ENCODE data around the gene LAT. TPM values are rescaled to one million over a fixed set of nuclear protein-coding genes. Genes with fewer than 3 reads are reported as not detected.

LAT gene
- total RNA-seq, 2 donors from 2014 or later = 4.5 to 6.1 TPM

- no peaks in the 10 kb centered on the region for H3K27me3 ChIP-seq (ENCODE audit: control insufficient read depth, insufficient read depth, low read length, poor library complexity, severe bottlenecking)
- peak overlapping the region; percentile 86 for H3K4me3 Mint-ChIP-seq
- H3K9me3 Mint-ChIP-seq = no peaks in the 10 kb centered on the region
- H3K27ac Mint-ChIP-seq = peak overlapping the region; percentile 96
- H3K4me1 ChIP-seq (ENCODE audit: control insufficient read depth, insufficient read depth, low read length) = no peaks in the 10 kb centered on the region
- peak; percentile 84 for TF ChIP-seq CTCF (conservative IDR thresholded peaks at IDR 0.05)
- H3K9me3 ChIP-seq (ENCODE audit: control insufficient read depth, low read length) = no peaks in the 10 kb centered on the region
- DNase-seq = peak; percentile 90
- peaks cover 11% of the 10 kb centered on the region for H3K36me3 ChIP-seq (ENCODE audit: control insufficient read depth, insufficient read depth, low read length)
- H3K27me3 Mint-ChIP-seq (ENCODE audit: insufficient read depth) = no peaks in the 10 kb centered on the region
- H3K4me3 ChIP-seq (ENCODE audit: low read length) = peak overlapping the region; percentile 94
- WGBS, 2 experiments (ENCODE audit: insufficient coverage in 1 of 2, insufficient read length in 1 of 2) = 1 to 2% methylated on average over 10 to 17 of the region's 17 CpGs
- peaks cover 7% of the 10 kb centered on the region for H3K36me3 Mint-ChIP-seq (ENCODE audit: low read depth)
- H3K4me1 Mint-ChIP-seq = peaks cover 7% of the 10 kb centered on the region
- peak overlapping the region; percentile 94 for H3K27ac ChIP-seq (ENCODE audit: low read depth, low read length)
- H3K9ac ChIP-seq (ENCODE audit: extremely low read depth, low read length, poor library complexity, severe bottlenecking) = peak overlapping the region; percentile 82
These were observed 10.8 kb upstream of the LAT start for GRCh38 chr16:28974007-28974436.

- peaks cover 10% of the 10 kb centered on the region for H3K36me3 Mint-ChIP-seq (ENCODE audit: low read depth)
- no peak for TF ChIP-seq CTCF (conservative IDR thresholded peaks at IDR 0.05)
These were observed 10.3 kb upstream of the LAT start, which contains the start of gene SPNS1 for GRCh38 chr16:28974437-28975157. Gene SPNS1 (plus strand): TSS chr16:28974778. CDS start chr16:28975152, 374 bp downstream.

DNA sequence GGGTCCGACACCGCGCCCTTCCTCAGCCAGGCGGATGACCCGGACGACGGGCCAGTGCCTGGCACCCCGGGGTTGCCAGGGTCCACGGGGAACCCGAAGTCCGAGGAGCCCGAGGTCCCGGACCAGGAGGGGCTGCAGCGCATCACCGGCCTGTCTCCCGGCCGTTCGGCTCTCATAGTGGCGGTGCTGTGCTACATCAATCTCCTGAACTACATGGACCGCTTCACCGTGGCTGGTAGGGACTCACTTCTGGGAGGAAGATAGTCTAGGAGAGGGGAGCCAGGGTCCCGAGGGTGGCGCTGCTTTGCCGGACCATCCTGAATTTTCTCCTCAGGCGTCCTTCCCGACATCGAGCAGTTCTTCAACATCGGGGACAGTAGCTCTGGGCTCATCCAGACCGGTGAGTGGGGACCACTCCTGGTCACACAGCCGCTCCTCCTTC is 9.7 kb upstream of the LAT start:
- no peaks in the 10 kb centered on the region for H3K4me1 ChIP-seq (ENCODE audit: control insufficient read depth, insufficient read depth, low read length)
- H3K36me3 ChIP-seq (ENCODE audit: control insufficient read depth, insufficient read depth, low read length) = peaks cover 14% of the 10 kb centered on the region
- peak overlapping the region; percentile 94 for H3K4me3 ChIP-seq (ENCODE audit: low read length)
- H3K27me3 Mint-ChIP-seq (ENCODE audit: insufficient read depth) = no peaks in the 10 kb centered on the region
- H3K4me3 Mint-ChIP-seq = peak overlapping the region; percentile 86
- peak overlapping the region; percentile 24 for H3K27ac ChIP-seq (ENCODE audit: low read depth, low read length)
- peak; percentile 50 for DNase-seq
- H3K27me3 ChIP-seq (ENCODE audit: control insufficient read depth, insufficient read depth, low read length, poor library complexity, severe bottlenecking) = no peaks in the 10 kb centered on the region
- TF ChIP-seq CTCF (conservative IDR thresholded peaks at IDR 0.05) = no peak
- H3K4me1 Mint-ChIP-seq = peaks cover 7% of the 10 kb centered on the region
- H3K27ac Mint-ChIP-seq = peak overlapping the region; percentile 96
- H3K9ac ChIP-seq (ENCODE audit: extremely low read depth, low read length, poor library complexity, severe bottlenecking) = peak overlapping the region; percentile 82
- no peaks in the 10 kb centered on the region for H3K9me3 ChIP-seq (ENCODE audit: control insufficient read depth, low read length)
- WGBS, 2 experiments (ENCODE audit: insufficient coverage in 1 of 2, insufficient read length in 1 of 2) = 11 to 13% methylated on average over 25 to 30 of the region's 30 CpGs
- no peaks in the 10 kb centered on the region for H3K9me3 Mint-ChIP-seq
- H3K36me3 Mint-ChIP-seq (ENCODE audit: low read depth) = peaks cover 13% of the 10 kb centered on the region

More at GRCh38 chr16:28974437-28975157, 10.3 kb upstream of the LAT start, which contains the start of gene SPNS1:
- H3K27me3 ChIP-seq (ENCODE audit: control insufficient read depth, insufficient read depth, low read length, poor library complexity, severe bottlenecking) = no peaks in the 10 kb centered on the region
- peak within 1 kb of the TSS; percentile 94 for H3K4me3 ChIP-seq (ENCODE audit: low read length)
- peak within 1 kb of the TSS; percentile 94 for H3K27ac ChIP-seq (ENCODE audit: low read depth, low read length)
- no peaks in the 10 kb centered on the region for H3K27me3 Mint-ChIP-seq (ENCODE audit: insufficient read depth)
- peak; percentile 99 for DNase-seq
- H3K9ac ChIP-seq (ENCODE audit: extremely low read depth, low read length, poor library complexity, severe bottlenecking) = peak within 1 kb of the TSS; percentile 82
- no peaks in the 10 kb centered on the region for H3K9me3 ChIP-seq (ENCODE audit: control insufficient read depth, low read length)
- peaks cover 7% of the 10 kb centered on the region for H3K4me1 Mint-ChIP-seq
- peak within 1 kb of the TSS; percentile 96 for H3K27ac Mint-ChIP-seq
- H3K9me3 Mint-ChIP-seq = no peaks in the 10 kb centered on the region
- H3K4me3 Mint-ChIP-seq = peak within 1 kb of the TSS; percentile 86
- WGBS, 2 experiments (ENCODE audit: insufficient coverage in 1 of 2, insufficient read length in 1 of 2) = 0% methylated on average over 28 to 60 of the region's 60 CpGs
- peaks cover 11% of the 10 kb centered on the region for H3K36me3 ChIP-seq (ENCODE audit: control insufficient read depth, insufficient read depth, low read length)
- H3K4me1 ChIP-seq (ENCODE audit: control insufficient read depth, insufficient read depth, low read length) = no peaks in the 10 kb centered on the region

Data from endodermal cell (in vitro differentiated cells).